Thyroid gland (tissue), 4 donors: ENCODE data around the gene LANCL3. TPM values are rescaled to one million over a fixed set of nuclear protein-coding genes. Genes with fewer than 3 reads are reported as not detected.

Experiments
- DNase-seq, 2 donors: peaks; one replicate each; pipeline ENCODE4 v3.0.0-alpha.2; 2019
- H3K27ac ChIP-seq, 3 donors: fragments of 200-600 bp; sonication (generic); 1 replicate in 2 of 3; 2 replicates in 1 of 3; pipeline ENCODE4 v1.5.1; 2016 to 2019; ENCODE audit warnings: mild to moderate bottlenecking in 1 of 3, moderate library complexity in 1 of 3
- H3K27me3 ChIP-seq: fragments of 200-600 bp; sonication (generic); one replicate; pipeline ENCODE4 v1.5.1; 2019
- H3K36me3 ChIP-seq, 2 donors: fragments of 200-600 bp; sonication (generic); one replicate each; pipeline ENCODE4 v1.5.1; 2016 to 2019
- H3K4me1 ChIP-seq, 2 donors: fragments of 200-600 bp; sonication (generic); one replicate each; pipeline ENCODE4 v1.5.1; 2017 to 2019
- H3K4me3 ChIP-seq, 3 donors: fragments of 200-600 bp; sonication (generic); replicated peaks in 1 of 3; 1 replicate in 2 of 3; 2 replicates in 1 of 3; pipeline ENCODE4 v1.5.1; 2016; ENCODE audit warnings: mild to moderate bottlenecking in 1 of 3
- H3K9me3 ChIP-seq: fragments of 200-600 bp; sonication (generic); one replicate; pipeline ENCODE4 v1.5.1; 2017
- CTCF ChIP-seq, 6 experiments: fragments of 200-600 bp in 3 of 6; fragments of 450-650 bp in 3 of 6; sonication (generic) in 3 of 6; IDR thresholded peaks; one replicate each; pipeline ENCODE4 v1.5.1; 2016 to 2019; ENCODE audit warnings: antibody characterized with exemption in 6 of 6, mild to moderate bottlenecking in 2 of 6, inconsistent platforms in 1 of 6, moderate library complexity in 1 of 6
- POLR2A ChIP-seq, 2 donors: fragments of 450-650 bp; IDR thresholded peaks; one replicate each; pipeline ENCODE4 v1.6.1; 2017; ENCODE audit warnings: antibody characterized with exemption in 2 of 2, mild to moderate bottlenecking in 2 of 2, moderate library complexity in 1 of 2
- WGBS, 2 donors: methylation state at CpG; one replicate each; pipeline ENCODE4 v1.1.5; 2017; 5-methylcytosine and 5-hydroxymethylcytosine counted together
- intact Hi-C: fragments of 100-400 bp; cut with DNase I; formaldehyde crosslinking; loops from one replicate; pipeline ENCODE4 v1.15.1; 2023
- total RNA-seq, 4 donors: library from RNA; depleted of rRNA; stranded (reverse); fragments of >200 nt; gene quantifications; one replicate each; pipeline ENCODE4 v1.2.3, GENCODE V29; 2016

LANCL3 gene
- total RNA-seq, 4 donors from 2014 or later: 0.54 to 1.9 (median 0.94) TPM

- Histone ChIP-seq H3K27ac (no peak overlapping the region), H3K36me3 (no peaks in the 10 kb centered on the region), H3K4me3 (no peak overlapping the region), H3K9me3 (no peaks in the 10 kb centered on the region), H3K27me3 (no peaks in the 10 kb centered on the region), H3K4me1 (no peaks in the 10 kb centered on the region)
- intact Hi-C loops: no loop called here
- WGBS, 2 donors: 67 to 81% methylated on average over 4 of the region's 4 CpGs
- TF ChIP-seq CTCF (IDR thresholded peaks at IDR 0.05) (no peak), POLR2A (IDR thresholded peaks at IDR 0.05) (no peak)
- no peak for DNase-seq
Observed at GRCh38 chrX:37658343-37659030, 87.0 kb downstream of the LANCL3 start.

GRCh38 chrX:37659047-37659446 lies 87.6 kb downstream of the LANCL3 start:
- 90 to 100% methylated on average over 1 of the region's 1 CpG for WGBS, 2 donors
- Histone ChIP-seq H3K36me3 (no peaks in the 10 kb centered on the region), H3K27me3 (no peaks in the 10 kb centered on the region), H3K4me1 (no peaks in the 10 kb centered on the region), H3K4me3 (no peak overlapping the region), H3K27ac (no peak overlapping the region), H3K9me3 (no peaks in the 10 kb centered on the region)
- intact Hi-C loops: no loop called here
- TF ChIP-seq CTCF (IDR thresholded peaks at IDR 0.05): no peak
- TF ChIP-seq POLR2A (IDR thresholded peaks at IDR 0.05): no peak
- no peak for DNase-seq

- no peak for DNase-seq
- Histone ChIP-seq H3K4me1 (no peaks in the 10 kb centered on the region), H3K4me3 (no peak overlapping the region), H3K27ac (no peak overlapping the region), H3K36me3 (no peaks in the 10 kb centered on the region), H3K27me3 (no peaks in the 10 kb centered on the region), H3K9me3 (no peaks in the 10 kb centered on the region)
- 80 to 82% methylated on average over 2 to 4 of the region's 4 CpGs for WGBS, 2 donors
- intact Hi-C loops: no loop called here
- TF ChIP-seq POLR2A (IDR thresholded peaks at IDR 0.05): no peak
- no peak for TF ChIP-seq CTCF (IDR thresholded peaks at IDR 0.05)
Observed at GRCh38 chrX:37662181-37662580, 90.7 kb downstream of the LANCL3 start.

- TF ChIP-seq CTCF (IDR thresholded peaks at IDR 0.05) (no peak), POLR2A (IDR thresholded peaks at IDR 0.05) (no peak)
- Histone ChIP-seq H3K27ac (no peak overlapping the region), H3K4me3 (no peak overlapping the region), H3K4me1 (no peaks in the 10 kb centered on the region), H3K9me3 (no peaks in the 10 kb centered on the region), H3K36me3 (no peaks in the 10 kb centered on the region), H3K27me3 (no peaks in the 10 kb centered on the region)
- intact Hi-C loops: no loop called here
- DNase-seq: no peak
Observed at GRCh38 chrX:37666516-37666915, 95.1 kb downstream of the LANCL3 start.

GRCh38 chrX:37667141-37667540 lies 95.7 kb downstream of the LANCL3 start:
- no peaks in the 10 kb centered on the region for H3K4me1 ChIP-seq
- no peaks in the 10 kb centered on the region for H3K9me3 ChIP-seq
- TF ChIP-seq CTCF (IDR thresholded peaks at IDR 0.05) (no peak), POLR2A (IDR thresholded peaks at IDR 0.05) (no peak)
- intact Hi-C loops: no loop called here
- no peak overlapping the region for H3K4me3 ChIP-seq
- H3K27me3 ChIP-seq: no peaks in the 10 kb centered on the region
- no peak for DNase-seq
- no peaks in the 10 kb centered on the region for H3K36me3 ChIP-seq
- WGBS, 2 donors: 86 to 90% methylated on average over 6 of the region's 6 CpGs
- H3K27ac ChIP-seq: no peak overlapping the region
